K562 (cell line): ENCODE measurements around the gene PSMB2. TPM values are rescaled to one million over a fixed set of nuclear protein-coding genes. Genes with fewer than 3 reads are reported as not detected.

ENCODE experiments used
- ATAC-seq: fragments of 200-7000 bp; cut with Tn5 transposase; 3 replicates; pipeline ENCODE4 v1.9.1; 2020; ENCODE audit warnings: moderate library complexity
- BruUV-seq: library from RNA; stranded (reverse); fragments of 400-500 nt; replicated peaks from 2 replicates; lab custom pipeline; 2021; lab: Mats Ljungman, UMichigan
- CTCF ChIA-PET: fragments of 300-600 bp; formaldehyde crosslinking; extraction: SDS; loops from one replicate; lab custom pipeline; 2021; ENCODE audit warnings: low intra/inter-chr PET ratio; lab: Yijun Ruan, JAX
- POLR2A ChIA-PET: fragments of 300-600, 350-650 bp; sonication (Branson Sonifier 250); formaldehyde crosslinking; extraction: SDS; loops from one replicate; lab custom pipeline; 2021; ENCODE audit warnings: antibody characterized with exemption, inconsistent platforms; lab: Yijun Ruan, JAX
- DNase-seq, 4 experiments: peaks; one replicate each; pipeline versions ENCODE4 v3.0.0 to v3.0.0-alpha.2; 2011 to 2018; ENCODE audit warnings: low spot score in 3 of 4, mixed read lengths in 3 of 4; ENCODE audit errors: extremely low read depth in 1 of 4
- FAIRE-seq: peaks from 2 replicates; lab custom pipeline; 2011; peaks lifted over from hg19 to GRCh38; lab: Jason Lieb, UNC
- H2AFZ ChIP-seq: 2 replicates; pipeline ENCODE4 v1.6.0; 2011; ENCODE audit warnings: low read depth, low read length, control low read depth, inconsistent platforms
- H3K27ac ChIP-seq: fragments of 200-600 bp; 3 replicates; pipeline ENCODE4 v1.8.0; 2011; ENCODE audit warnings: low read depth, mild to moderate bottlenecking, control low read depth, inconsistent platforms, low read length, moderate library complexity, mixed read lengths; ENCODE audit errors: extremely low read depth
- H3K27me3 ChIP-seq, 2 experiments: fragments of 300-600 bp in 1 of 2; 2 replicates in 1 of 2; 3 replicates in 1 of 2; pipeline versions ENCODE4 v1.6.0 to v1.8.0; 2011; ENCODE audit warnings: inconsistent platforms in 2 of 2, low read length in 2 of 2, mild to moderate bottlenecking in 1 of 2, mixed read lengths in 1 of 2, moderate library complexity in 1 of 2; ENCODE audit not compliant: control insufficient read depth in 2 of 2, insufficient read depth in 2 of 2
- H3K36me3 ChIP-seq: fragments of 300-600 bp; 3 replicates; pipeline ENCODE4 v1.8.0; 2011; ENCODE audit warnings: mild to moderate bottlenecking, low read length, inconsistent platforms; ENCODE audit not compliant: control insufficient read depth, insufficient read depth
- H3K4me1 ChIP-seq, 2 experiments: fragments of 200-600 bp in 1 of 2; replicated peaks in 1 of 2; 2 replicates in 1 of 2; 3 replicates in 1 of 2; pipeline versions ENCODE4 v1.5.1 to v1.8.0; 2011; ENCODE audit warnings: inconsistent platforms in 2 of 2, low read length in 2 of 2, mild to moderate bottlenecking in 1 of 2, mixed read lengths in 1 of 2, moderate library complexity in 1 of 2; ENCODE audit not compliant: control insufficient read depth in 2 of 2, insufficient read depth in 2 of 2
- H3K4me2 ChIP-seq: 2 replicates; pipeline ENCODE4 v1.6.1; 2011; ENCODE audit warnings: low read length, control low read depth, inconsistent platforms, mixed read lengths; ENCODE audit not compliant: insufficient read depth
- H3K4me3 ChIP-seq: fragments of 200-600 bp; sonication (generic), shearing (Covaris generic); 2 replicates; pipeline ENCODE4 v1.5.1; 2016; ENCODE audit warnings: control low read depth, inconsistent platforms
- H3K79me2 ChIP-seq: fragments of 200-600 bp; 3 replicates; pipeline ENCODE4 v1.8.0; 2011; ENCODE audit warnings: low read length, inconsistent platforms; ENCODE audit not compliant: control insufficient read depth, insufficient read depth
- H3K9ac ChIP-seq, 2 experiments: 2 replicates each; pipeline versions ENCODE4 v1.6.0 to v1.6.1; 2011; ENCODE audit warnings: low read depth in 2 of 2, low read length in 2 of 2, control low read depth in 1 of 2, inconsistent platforms in 1 of 2, mild to moderate bottlenecking in 1 of 2, mixed read lengths in 1 of 2; ENCODE audit not compliant: insufficient read depth in 1 of 2
- H3K9me1 ChIP-seq: one replicate; pipeline ENCODE4 v1.6.0; 2011; ENCODE audit warnings: inconsistent platforms, mild to moderate bottlenecking, low read length, moderate library complexity; ENCODE audit not compliant: control insufficient read depth, insufficient read depth
- H3K9me3 ChIP-seq: replicated peaks from 2 replicates; pipeline ENCODE4 v1.5.1; 2011; ENCODE audit warnings: low read depth, low read length, inconsistent platforms; ENCODE audit not compliant: control insufficient read depth, insufficient read depth
- H4K20me1 ChIP-seq: replicated peaks from 2 replicates; pipeline ENCODE4 v1.6.1; 2011; ENCODE audit warnings: low read length, inconsistent platforms, mixed read lengths; ENCODE audit not compliant: control insufficient read depth, insufficient read depth
- MAFK ChIP-seq: IDR thresholded peaks from 2 replicates; pipeline ENCODE4 v1.6.1; 2011; ENCODE audit warnings: low read length, improper control_type of control experiment
- PCBP2 ChIP-seq: fragments of 200-400 bp; formaldehyde crosslinking; IDR thresholded peaks from 2 replicates; pipeline ENCODE4 v1.6.1; 2018; ENCODE audit warnings: low read length, low read depth, mild to moderate bottlenecking, moderate library complexity; ENCODE audit not compliant: poor library complexity, severe bottlenecking
- SRSF7 ChIP-seq: fragments of 200-400 bp; formaldehyde crosslinking; optimal IDR thresholded peaks from 2 replicates; pipeline ENCODE3; 2017; ENCODE audit warnings: mild to moderate bottlenecking, low read depth, low read length
- WGBS: fragments of 100-300 bp; shearing (Covaris generic); methylation state at CpG from one replicate; pipeline ENCODE4 v1.1.6; 2016; ENCODE audit warnings: low coverage, mixed read lengths; ENCODE audit not compliant: insufficient coverage; ENCODE audit errors: missing lambda C conversion rate; 5-methylcytosine and 5-hydroxymethylcytosine counted together
- in situ Hi-C: fragments of 300-500 bp; cut with MboI; formaldehyde crosslinking; loops from 4 replicates; pipeline ENCODE4 v1.15.0; 2018; ENCODE audit warnings: inconsistent platforms, mixed read lengths
- intact Hi-C: fragments of 100-400 bp; cut with micrococcal nuclease; formaldehyde crosslinking; loops from 2 replicates; pipeline ENCODE4 v1.14.2; 2022
- polyA plus RNA-seq, 8 experiments: library from polyadenylated mRNA; depleted of rRNA in 4 of 8; stranded (reverse) in 5 of 8; unstranded in 3 of 8; fragments of >200 nt; fragmentation: Nextera tagmentation in 2 of 8; fragmentation: Illumina TruSeq in 1 of 8; extraction: Ambion mirVana in 2 of 8; extraction: Trizol in 1 of 8; gene quantifications; 2 replicates each; pipeline versions ENCODE4 v1.2.1 to v1.2.3, GENCODE V29; 2011 to 2014; ENCODE audit warnings: inconsistent platforms in 1 of 8, missing spikeins in 1 of 8
- total RNA-seq, 7 experiments: library from RNA; depleted of rRNA in 6 of 7; stranded (reverse); fragments of >200 nt in 6 of 7; fragmentation: Illumina TruSeq in 2 of 7; extraction: Trizol in 2 of 7; gene quantifications; 2 replicates each; pipeline versions ENCODE4 v1.2.1 to v1.2.3, GENCODE V29; 2011 to 2021; ENCODE audit warnings: low replicate concordance in 1 of 7
- TF ChIP-seq, protein P1 (sequence below): fragments of 200-800 bp; sonication (Bioruptor generic); IDR thresholded peaks from 2 replicates; pipeline ENCODE4 v1.6.1; 2017; ENCODE audit warnings: missing genetic modification characterization, missing compliant biosample characterization

Gene PSMB2
- total and polyA plus RNA-seq, 9 of the 15 experiments (the other 6 are each of a cell fraction or from before 2014, with no cell fraction given), result 71.7 to 543 (median 165) TPM

DNA sequence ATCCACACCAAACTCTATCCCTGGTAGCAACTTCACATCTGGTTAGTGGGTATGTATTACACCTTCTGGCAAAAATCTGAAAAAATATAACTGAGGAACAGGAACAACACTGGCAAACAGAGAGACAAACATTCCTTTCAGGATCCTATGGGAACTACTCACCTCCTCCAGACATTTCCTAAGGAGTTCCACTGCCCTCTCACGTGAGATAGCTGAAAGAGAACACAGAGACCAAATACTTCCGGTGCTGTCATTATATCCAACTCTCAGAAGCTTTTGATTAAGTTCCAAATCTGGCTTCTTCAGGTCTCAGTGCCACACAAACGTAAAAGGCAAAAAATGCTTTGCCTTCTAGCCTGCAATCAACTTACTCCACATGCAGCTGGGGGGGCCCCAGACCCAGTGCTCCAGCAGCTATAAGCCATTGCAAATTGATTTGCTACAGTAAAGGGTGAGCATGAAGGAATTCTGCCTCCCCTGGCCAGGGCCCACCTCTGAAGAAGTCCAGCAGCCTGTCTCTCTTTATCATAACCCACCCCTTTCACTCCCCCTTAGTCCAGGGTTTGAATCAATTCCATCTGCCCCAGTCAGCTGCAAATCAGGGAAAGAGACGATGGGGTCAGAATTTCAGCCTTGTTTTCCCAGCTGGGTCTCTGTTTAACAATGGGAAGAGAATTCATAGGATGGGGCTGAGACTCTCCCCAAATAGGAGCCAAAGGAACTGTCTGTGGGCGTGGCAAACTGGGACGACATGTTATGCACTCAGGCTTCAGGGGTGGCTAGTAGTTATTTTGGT lies 36.1 kb downstream of the PSMB2 start:
- Histone ChIP-seq H3K9me1 (no peaks in the 10 kb centered on the region), H3K4me1 (no peaks in the 10 kb centered on the region), H4K20me1 (peaks cover 6% of the 10 kb centered on the region; the same call in 1 of the 2 replicates), H3K27ac (no peak overlapping the region), H3K9me3 (no peaks in the 10 kb centered on the region), H3K27me3 (no peaks in the 10 kb centered on the region), H3K79me2 (peaks cover 36% of the 10 kb centered on the region), H2AFZ (no peak overlapping the region), H3K4me2 (no peak overlapping the region), H3K9ac (peak overlapping the region in 1 of 2 experiments; percentile 3; a peak in 1 of 4 replicates), H3K36me3 (peaks cover 95% of the 10 kb centered on the region), H3K4me3 (no peak overlapping the region)
- no TSS peak for BruUV-seq
- intact Hi-C loops, result no loop called here
- TF ChIP-seq PCBP2 (no peak), MAFK (no peak), SRSF7 (no peak)
- TF ChIP-seq, protein P1, sequence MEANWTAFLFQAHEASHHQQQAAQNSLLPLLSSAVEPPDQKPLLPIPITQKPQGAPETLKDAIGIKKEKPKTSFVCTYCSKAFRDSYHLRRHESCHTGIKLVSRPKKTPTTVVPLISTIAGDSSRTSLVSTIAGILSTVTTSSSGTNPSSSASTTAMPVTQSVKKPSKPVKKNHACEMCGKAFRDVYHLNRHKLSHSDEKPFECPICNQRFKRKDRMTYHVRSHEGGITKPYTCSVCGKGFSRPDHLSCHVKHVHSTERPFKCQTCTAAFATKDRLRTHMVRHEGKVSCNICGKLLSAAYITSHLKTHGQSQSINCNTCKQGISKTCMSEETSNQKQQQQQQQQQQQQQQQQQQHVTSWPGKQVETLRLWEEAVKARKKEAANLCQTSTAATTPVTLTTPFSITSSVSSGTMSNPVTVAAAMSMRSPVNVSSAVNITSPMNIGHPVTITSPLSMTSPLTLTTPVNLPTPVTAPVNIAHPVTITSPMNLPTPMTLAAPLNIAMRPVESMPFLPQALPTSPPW, result no peak
- ChIA-PET POLR2A (interaction anchor here (0.6 to 1.7 kb wide), 8 partner anchors 9 to 26 kb away, joined by 4 to 6 read pairs (median 4); no protein-coding TSS in a partner anchor), CTCF (no interaction called here)
- WGBS, result 87% methylated on average over 6 of the region's 6 CpGs
- in situ Hi-C loops, result no loop called here
- ATAC-seq (no peak), FAIRE-seq (no peak), DNase-seq (no peak)
